ENCODE data around the gene GUCY1A2.

GUCY1A2 gene

GRCh38 chr11:106998116-106998915 lies 20.0 kb downstream of the GUCY1A2 start:
- DNase-seq: no peak

- DNase-seq: no peak
Measured at GRCh38 chr11:106997227-106997626, 21.0 kb downstream of the GUCY1A2 start.

GRCh38 chr11:106996691-106997090 lies 21.6 kb downstream of the GUCY1A2 start:
- DNase-seq: no peak

- DNase-seq: no peak
Measured at GRCh38 chr11:106990331-106990730, 27.9 kb downstream of the GUCY1A2 start.

GRCh38 chr11:106989078-106989455 lies 29.2 kb downstream of the GUCY1A2 start:
- DNase-seq: no peak

GRCh38 chr11:106988151-106989077 lies 29.9 kb downstream of the GUCY1A2 start:
- DNase-seq: no peak

- no peak for DNase-seq
Measured at GRCh38 chr11:106986673-106987072, 31.6 kb downstream of the GUCY1A2 start.

- DNase-seq: no peak
Measured at GRCh38 chr11:106986261-106986660, 32.0 kb downstream of the GUCY1A2 start.

- DNase-seq: no peak
Measured at GRCh38 chr11:106983991-106984390, 34.3 kb downstream of the GUCY1A2 start.

GRCh38 chr11:106983261-106983660 lies 35.0 kb downstream of the GUCY1A2 start:
- DNase-seq: no peak

- DNase-seq: no peak
Measured at GRCh38 chr11:106974831-106975230, 43.4 kb downstream of the GUCY1A2 start.

GRCh38 chr11:106971864-106972263 lies 46.4 kb downstream of the GUCY1A2 start:
- DNase-seq: no peak

GRCh38 chr11:106969644-106970355 lies 48.5 kb downstream of the GUCY1A2 start:
- DNase-seq: no peak

GRCh38 chr11:106962995-106963394 lies 55.3 kb downstream of the GUCY1A2 start:
- DNase-seq: no peak

GRCh38 chr11:106961518-106961917 lies 56.8 kb downstream of the GUCY1A2 start:
- DNase-seq: no peak

GRCh38 chr11:106961048-106961447 lies 57.2 kb downstream of the GUCY1A2 start:
- DNase-seq: no peak

- no peak for DNase-seq
Measured at GRCh38 chr11:106959800-106960199, 58.5 kb downstream of the GUCY1A2 start.

- no peak for DNase-seq
Measured at GRCh38 chr11:106959386-106959785, 58.9 kb downstream of the GUCY1A2 start.

- no peak for DNase-seq
Measured at GRCh38 chr11:106958517-106959248, 59.6 kb downstream of the GUCY1A2 start.

- DNase-seq: no peak
Measured at GRCh38 chr11:106957030-106957482, 61.2 kb downstream of the GUCY1A2 start.

GRCh38 chr11:106950067-106950491 lies 68.2 kb downstream of the GUCY1A2 start:
- no peak for DNase-seq

- no peak for DNase-seq
Measured at GRCh38 chr11:106943089-106943488, 75.2 kb downstream of the GUCY1A2 start.
